Measurements from ENCODE around the gene MYCL.

Gene MYCL

GRCh38 chr1:39905172-39905571 is 3.5 kb upstream of the MYCL start:
- no peaks in the 10 kb centered on the region for H3K9me3 ChIP-seq (ENCODE audit: control insufficient read depth, insufficient read depth, low read depth, low read length)
- ChIA-PET CTCF (no interaction called here), POLR2A (no interaction called here)
- no peak overlapping the region for H3K27ac ChIP-seq (ENCODE audit: extremely low read depth, low read depth, low read length)
- H3K4me1 ChIP-seq (ENCODE audit: control insufficient read depth, insufficient read depth, low read length), result 0 out of 2 replicates have a peak, but pooled peaks cover 2% of the 10 kb centered on the region
- no peak for TF ChIP-seq ZNF302 (tag by site-specific recombination; IDR thresholded peaks at IDR 0.05; ENCODE audit: low read depth)
- no peak overlapping the region for H3K4me3 ChIP-seq (ENCODE audit: low read depth, low read length)
- H3K36me3 ChIP-seq (ENCODE audit: control insufficient read depth in 2 of 2, insufficient read depth in 1 of 2, low read length in 2 of 2), result no peaks in the 10 kb centered on the region

DNA sequence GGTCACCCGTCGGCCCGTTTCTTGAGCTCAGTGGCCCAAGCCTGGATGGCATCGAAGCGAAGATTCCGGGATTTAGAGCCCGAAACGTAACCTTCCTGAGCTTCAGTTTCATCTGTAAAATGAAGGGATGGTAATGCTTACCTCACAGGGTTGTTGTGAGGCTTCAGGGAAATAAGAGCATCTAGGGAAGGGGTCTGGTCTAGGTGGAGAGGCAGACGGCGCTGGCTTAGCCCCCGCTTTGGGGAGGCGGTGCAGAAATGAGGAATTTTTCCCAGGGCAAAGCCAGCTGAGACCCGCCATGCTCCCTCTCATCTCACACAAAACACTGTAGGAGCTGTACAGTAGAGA is 717 bp upstream of the MYCL start:
- ChIA-PET POLR2A (interaction anchor here (0.7 to 2.9 kb wide), 6 partner anchors 9 to 138 kb away, joined by 3 to 22 read pairs (median 4); partner anchors contain the start of genes CAP1 and TRIT1), CTCF (interaction anchor here (0.6 to 5.0 kb wide), 40 partner anchors 9 to 737 kb away, joined by 3 to 69 read pairs (median 4); no protein-coding TSS in a partner anchor)
- no peaks in the 10 kb centered on the region for H3K9me3 ChIP-seq (ENCODE audit: control insufficient read depth, insufficient read depth, low read depth, low read length)
- TF ChIP-seq ZNF37A (tag by site-specific recombination; IDR thresholded peaks at IDR 0.05), result no peak
- TF ChIP-seq ZNF311 (tag by site-specific recombination; IDR thresholded peaks at IDR 0.05; ENCODE audit: borderline replicate concordance), result no peak
- no peak for TF ChIP-seq HIC1 (tag by site-specific recombination; IDR thresholded peaks at IDR 0.05)
- TF ChIP-seq ZBTB48 (tag by site-specific recombination; IDR thresholded peaks at IDR 0.05), result 0 out of 2 replicates have a peak, but pooled peaks have one; percentile 8
- TF ChIP-seq ZFP37 (tag by site-specific recombination; IDR thresholded peaks at IDR 0.05), result 0 out of 2 replicates have a peak, but pooled peaks have one; percentile 12
- peak; percentile 29; the same call in 1 of the 2 replicates for TF ChIP-seq ZNF335 (tag by site-specific recombination; conservative IDR thresholded peaks at IDR 0.05)
- no peak for TF ChIP-seq ZNF701 (tag by site-specific recombination; IDR thresholded peaks at IDR 0.05)
- TF ChIP-seq, protein P1, sequence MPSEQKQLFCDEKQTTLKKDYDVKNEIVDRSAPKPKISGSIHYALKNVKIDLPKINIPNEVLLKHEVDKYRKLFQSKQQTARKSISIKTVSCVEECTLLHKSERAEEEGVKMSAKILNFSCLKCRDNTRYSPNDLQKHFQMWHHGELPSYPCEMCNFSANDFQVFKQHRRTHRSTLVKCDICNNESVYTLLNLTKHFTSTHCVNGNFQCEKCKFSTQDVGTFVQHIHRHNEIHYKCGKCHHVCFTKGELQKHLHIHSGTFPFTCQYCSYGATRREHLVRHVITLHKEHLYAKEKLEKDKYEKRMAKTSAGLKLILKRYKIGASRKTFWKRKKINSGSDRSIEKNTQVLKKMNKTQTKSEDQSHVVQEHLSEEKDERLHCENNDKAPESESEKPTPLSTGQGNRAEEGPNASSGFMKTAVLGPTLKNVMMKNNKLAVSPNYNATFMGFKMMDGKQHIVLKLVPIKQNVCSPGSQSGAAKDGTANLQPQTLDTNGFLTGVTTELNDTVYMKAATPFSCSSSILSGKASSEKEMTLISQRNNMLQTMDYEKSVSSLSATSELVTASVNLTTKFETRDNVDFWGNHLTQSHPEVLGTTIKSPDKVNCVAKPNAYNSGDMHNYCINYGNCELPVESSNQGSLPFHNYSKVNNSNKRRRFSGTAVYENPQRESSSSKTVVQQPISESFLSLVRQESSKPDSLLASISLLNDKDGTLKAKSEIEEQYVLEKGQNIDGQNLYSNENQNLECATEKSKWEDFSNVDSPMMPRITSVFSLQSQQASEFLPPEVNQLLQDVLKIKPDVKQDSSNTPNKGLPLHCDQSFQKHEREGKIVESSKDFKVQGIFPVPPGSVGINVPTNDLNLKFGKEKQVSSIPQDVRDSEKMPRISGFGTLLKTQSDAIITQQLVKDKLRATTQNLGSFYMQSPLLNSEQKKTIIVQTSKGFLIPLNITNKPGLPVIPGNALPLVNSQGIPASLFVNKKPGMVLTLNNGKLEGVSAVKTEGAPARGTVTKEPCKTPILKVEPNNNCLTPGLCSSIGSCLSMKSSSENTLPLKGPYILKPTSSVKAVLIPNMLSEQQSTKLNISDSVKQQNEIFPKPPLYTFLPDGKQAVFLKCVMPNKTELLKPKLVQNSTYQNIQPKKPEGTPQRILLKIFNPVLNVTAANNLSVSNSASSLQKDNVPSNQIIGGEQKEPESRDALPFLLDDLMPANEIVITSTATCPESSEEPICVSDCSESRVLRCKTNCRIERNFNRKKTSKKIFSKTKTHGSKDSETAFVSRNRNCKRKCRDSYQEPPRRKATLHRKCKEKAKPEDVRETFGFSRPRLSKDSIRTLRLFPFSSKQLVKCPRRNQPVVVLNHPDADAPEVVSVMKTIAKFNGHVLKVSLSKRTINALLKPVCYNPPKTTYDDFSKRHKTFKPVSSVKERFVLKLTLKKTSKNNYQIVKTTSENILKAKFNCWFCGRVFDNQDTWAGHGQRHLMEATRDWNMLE (tag by site-specific recombination; conservative IDR thresholded peaks at IDR 0.05; ENCODE audit: low read depth), result no peak
- TF ChIP-seq ZBTB10 (tag by site-specific recombination; IDR thresholded peaks at IDR 0.05), result peak; percentile 17; the same call in 1 of the 2 replicates
- peak; percentile 38; the same call in 1 of the 2 replicates for TF ChIP-seq ZEB2 (tag by site-specific recombination; IDR thresholded peaks at IDR 0.05)
- no peak for TF ChIP-seq SP2 (tag by site-specific recombination; IDR thresholded peaks at IDR 0.05)
- no peak for TF ChIP-seq PRDM1 (tag by site-specific recombination; IDR thresholded peaks at IDR 0.05)
- TF ChIP-seq ZNF777 (tag by site-specific recombination; IDR thresholded peaks at IDR 0.05; ENCODE audit: borderline replicate concordance), result peak; percentile 63; the same call in 1 of the 2 replicates
- no peak for TF ChIP-seq ZNF560 (tag by site-specific recombination; IDR thresholded peaks at IDR 0.05; ENCODE audit: borderline replicate concordance)
- TF ChIP-seq ZBTB17 (tag by site-specific recombination; IDR thresholded peaks at IDR 0.05), result 0 out of 2 replicates have a peak, but pooled peaks have one; percentile 12
- TF ChIP-seq ZBTB8A (tag by site-specific recombination; IDR thresholded peaks at IDR 0.05), result peak; percentile 48
- 0 out of 2 replicates have a peak, but pooled peaks cover 2% of the 10 kb centered on the region for H3K4me1 ChIP-seq (ENCODE audit: control insufficient read depth, insufficient read depth, low read length)
- H3K27ac ChIP-seq (ENCODE audit: extremely low read depth, low read depth, low read length), result no peak overlapping the region
- H3K4me3 ChIP-seq (ENCODE audit: low read depth, low read length), result peak overlapping the region; percentile 73
- no peaks in the 10 kb centered on the region for H3K36me3 ChIP-seq (ENCODE audit: control insufficient read depth in 2 of 2, insufficient read depth in 1 of 2, low read length in 2 of 2)

Measured in HEK293 (cell line).